H9 (cell line): ENCODE measurements around the gene BBX. TPM values are rescaled to one million over a fixed set of nuclear protein-coding genes. Genes with fewer than 3 reads are reported as not detected.

Source experiments
- DNase-seq: peaks from one replicate; pipeline ENCODE4 v3.0.0-alpha.2; 2017
- H2AFZ ChIP-seq: one replicate; pipeline ENCODE4 v1.6.1; 2013; ENCODE audit warnings: mild to moderate bottlenecking, low read length, control low read depth, moderate library complexity
- H2AK5ac ChIP-seq: 2 replicates; pipeline ENCODE4 v1.6.1; 2013; ENCODE audit warnings: low read length, control low read depth, mixed read lengths; ENCODE audit not compliant: insufficient read length
- H2BK120ac ChIP-seq: one replicate; pipeline ENCODE4 v1.6.1; 2013; ENCODE audit warnings: low read depth, mild to moderate bottlenecking, low read length, control low read depth, inconsistent platforms; ENCODE audit not compliant: poor library complexity, severe bottlenecking
- H2BK12ac ChIP-seq: 2 replicates; pipeline ENCODE4 v1.6.1; 2013; ENCODE audit warnings: low read length, control low read depth, mixed read lengths, low read depth; ENCODE audit not compliant: insufficient read length
- H2BK15ac ChIP-seq: 2 replicates; pipeline ENCODE4 v1.6.1; 2013; ENCODE audit warnings: low read depth, low read length, control low read depth
- H2BK20ac ChIP-seq: one replicate; pipeline ENCODE4 v1.6.1; 2013; ENCODE audit warnings: low read depth, mild to moderate bottlenecking, low read length, control low read depth, inconsistent platforms; ENCODE audit not compliant: poor library complexity, severe bottlenecking
- H2BK5ac ChIP-seq: 2 replicates; pipeline ENCODE4 v1.6.1; 2013; ENCODE audit warnings: low read length, control low read depth, mixed read lengths; ENCODE audit not compliant: insufficient read length
- H3K14ac ChIP-seq: 2 replicates; pipeline ENCODE4 v1.6.1; 2013; ENCODE audit warnings: low read length, control low read depth; ENCODE audit not compliant: insufficient read depth
- H3K18ac ChIP-seq: 2 replicates; pipeline ENCODE4 v1.6.1; 2013; ENCODE audit warnings: low read depth, mild to moderate bottlenecking, mixed read lengths, low read length, control low read depth; ENCODE audit not compliant: insufficient read length
- H3K23ac ChIP-seq: 2 replicates; pipeline ENCODE4 v1.6.1; 2013; ENCODE audit warnings: low read length, control low read depth, mixed read lengths, low read depth; ENCODE audit not compliant: insufficient read length
- H3K23me2 ChIP-seq: 2 replicates; pipeline ENCODE4 v1.6.1; 2013; ENCODE audit warnings: low read depth, mild to moderate bottlenecking, mixed read lengths, low read length, control low read depth; ENCODE audit not compliant: insufficient read length, poor library complexity, severe bottlenecking
- H3K27ac ChIP-seq: 2 replicates; pipeline ENCODE4 v1.5.1; 2013; ENCODE audit warnings: low read length, control low read depth, mixed read lengths, low read depth; ENCODE audit not compliant: insufficient read length
- H3K27me3 ChIP-seq: 2 replicates; pipeline ENCODE4 v1.6.1; 2013; ENCODE audit warnings: low read length, control low read depth, inconsistent platforms; ENCODE audit not compliant: insufficient read depth
- H3K4ac ChIP-seq: 2 replicates; pipeline ENCODE4 v1.6.1; 2013; ENCODE audit warnings: low read depth, mild to moderate bottlenecking, control low read depth, inconsistent platforms, low read length, moderate library complexity
- H3K4me1 ChIP-seq: 2 replicates; pipeline ENCODE4 v1.6.1; 2013; ENCODE audit warnings: low read length, control low read depth, inconsistent platforms; ENCODE audit not compliant: insufficient read depth
- H3K4me2 ChIP-seq: 2 replicates; pipeline ENCODE4 v1.6.1; 2013; ENCODE audit warnings: low read length, control low read depth, mixed read lengths; ENCODE audit not compliant: insufficient read length, insufficient read depth
- H3K56ac ChIP-seq: 2 replicates; pipeline ENCODE4 v1.6.1; 2013; ENCODE audit warnings: low read depth, mild to moderate bottlenecking, mixed read lengths, low read length, control low read depth; ENCODE audit not compliant: insufficient read length
- H3K79me1 ChIP-seq: 2 replicates; pipeline ENCODE4 v1.6.1; 2013; ENCODE audit warnings: low read depth, mild to moderate bottlenecking, moderate library complexity, low read length, control low read depth, inconsistent platforms; ENCODE audit not compliant: insufficient read depth, poor library complexity, severe bottlenecking
- H3K79me2 ChIP-seq: 2 replicates; pipeline ENCODE4 v1.6.1; 2013; ENCODE audit warnings: low read length, control low read depth, inconsistent platforms; ENCODE audit not compliant: insufficient read depth
- H3K9ac ChIP-seq: 2 replicates; pipeline ENCODE4 v1.6.1; 2013; ENCODE audit warnings: low read length, control low read depth, mixed read lengths; ENCODE audit not compliant: insufficient read length; ENCODE audit errors: extremely low read depth
- H3K9me3 ChIP-seq: one replicate; pipeline ENCODE4 v1.6.1; 2013; ENCODE audit warnings: low read depth, low read length, inconsistent platforms; ENCODE audit not compliant: control insufficient read depth
- H3T11ph ChIP-seq: one replicate; pipeline ENCODE4 v1.6.1; 2013; ENCODE audit warnings: mild to moderate bottlenecking, low read length, control low read depth, inconsistent platforms
- H4K20me1 ChIP-seq: one replicate; pipeline ENCODE4 v1.6.1; 2013; ENCODE audit not compliant: control insufficient read depth, insufficient read length, insufficient read depth
- H4K5ac ChIP-seq: 2 replicates; pipeline ENCODE4 v1.6.1; 2013; ENCODE audit warnings: low read depth, mild to moderate bottlenecking, mixed read lengths, low read length, control low read depth; ENCODE audit not compliant: insufficient read length
- H4K8ac ChIP-seq: replicated peaks from 2 replicates; pipeline ENCODE4 v1.6.1; 2013; ENCODE audit warnings: low read length, control low read depth, mixed read lengths, low read depth; ENCODE audit not compliant: insufficient read length
- H4K91ac ChIP-seq: 2 replicates; pipeline ENCODE4 v1.6.1; 2013; ENCODE audit warnings: low read depth, mild to moderate bottlenecking, moderate library complexity, mixed read lengths, low read length, control low read depth; ENCODE audit not compliant: insufficient read length
- H3K27ac Mint-ChIP-seq, 3 experiments: 2 replicates in 2 of 3; 3 replicates in 1 of 3; pipeline ENCODE4 v1.8.0; 2020 to 2021; ENCODE audit warnings: mixed read lengths in 3 of 3, mild to moderate bottlenecking in 1 of 3, moderate library complexity in 1 of 3
- H3K27me3 Mint-ChIP-seq: 2 replicates; pipeline ENCODE4 v1.8.0; 2021; ENCODE audit warnings: low read depth, mild to moderate bottlenecking, moderate library complexity, mixed read lengths
- H3K36me3 Mint-ChIP-seq, 3 experiments: 2 replicates in 2 of 3; 3 replicates in 1 of 3; pipeline ENCODE4 v1.8.0; 2020 to 2021; ENCODE audit warnings: low read depth in 3 of 3, mixed read lengths in 3 of 3; ENCODE audit not compliant: insufficient read depth in 1 of 3
- H3K4me1 Mint-ChIP-seq, 2 experiments: 2 replicates each; pipeline ENCODE4 v1.8.0; 2020; ENCODE audit warnings: mixed read lengths in 2 of 2
- H3K4me3 Mint-ChIP-seq, 2 experiments: 2 replicates in 1 of 2; 3 replicates in 1 of 2; pipeline ENCODE4 v1.8.0; 2020 to 2021; ENCODE audit warnings: mild to moderate bottlenecking in 2 of 2, mixed read lengths in 2 of 2, moderate library complexity in 1 of 2
- H3K9me3 Mint-ChIP-seq, 2 experiments: 2 replicates in 1 of 2; 3 replicates in 1 of 2; pipeline ENCODE4 v1.8.0; 2020; ENCODE audit warnings: mild to moderate bottlenecking in 2 of 2, mixed read lengths in 2 of 2, moderate library complexity in 1 of 2
- CTCF ChIP-seq: fragments of 200-600 bp; sonication (generic); conservative IDR thresholded peaks from 3 replicates; pipeline ENCODE4 v1.8.0; 2021; ENCODE audit warnings: antibody characterized with exemption, mild to moderate bottlenecking
- total RNA-seq: library from RNA; stranded (reverse); gene quantifications from 2 replicates; pipeline ENCODE4 v1.2.1, GENCODE V29; 2021

The BBX gene
- total RNA-seq, 1 experiment from 2014 or later, result 34.8 TPM

DNA sequence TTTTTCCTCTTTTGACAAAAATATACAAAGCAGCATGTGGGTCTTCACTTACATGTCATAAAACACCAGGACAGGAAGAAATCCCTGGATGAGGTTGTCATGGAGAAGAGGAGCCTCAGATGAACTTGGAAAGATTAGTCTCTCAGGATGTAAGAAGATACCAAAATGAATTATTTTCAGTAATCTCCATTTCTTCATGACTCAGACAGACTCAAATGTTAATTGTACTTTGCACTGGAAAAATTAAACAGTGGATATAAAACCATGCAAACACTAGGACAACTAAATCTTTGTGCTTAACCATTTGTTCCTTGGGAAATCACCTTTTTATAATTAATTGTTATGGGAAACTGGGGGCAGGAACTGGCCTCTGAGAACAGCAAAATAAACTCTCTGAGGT lies 331.1 kb downstream of the BBX start:
- H3K4me3 Mint-ChIP-seq, result no peak overlapping the region

More for the DNA sequence above, 331.1 kb downstream of the BBX start:
- no peak overlapping the region for H2AK5ac ChIP-seq
- no peaks in the 10 kb centered on the region for H3K79me2 ChIP-seq
- no peak overlapping the region for H2BK12ac ChIP-seq
- no peak overlapping the region for H3K23ac ChIP-seq
- no peak overlapping the region for H3T11ph ChIP-seq
- H4K91ac ChIP-seq, result no peak overlapping the region
- no peak overlapping the region for H2BK5ac ChIP-seq
- TF ChIP-seq CTCF, result no peak
- H3K36me3 Mint-ChIP-seq, result peaks cover 0 to 15% (median 0%) of the 10 kb centered on the region in 3 experiments; a peak in 2 of 7 replicates
- no peak for DNase-seq
- H3K79me1 ChIP-seq, result no peaks in the 10 kb centered on the region
- H3K27me3 ChIP-seq, result no peaks in the 10 kb centered on the region
- no peaks in the 10 kb centered on the region for H3K9me3 ChIP-seq
- H3K9me3 Mint-ChIP-seq, result peaks cover 4 to 8% of the 10 kb centered on the region in 2 experiments; a peak in 2 of 5 replicates
- no peak overlapping the region for H3K4me2 ChIP-seq
- no peak overlapping the region for H3K4ac ChIP-seq
- no peak overlapping the region for H2AFZ ChIP-seq
- H3K23me2 ChIP-seq, result no peaks in the 10 kb centered on the region
- no peak overlapping the region for H3K27ac ChIP-seq
- H3K4me1 Mint-ChIP-seq, result peaks cover 4 to 14% of the 10 kb centered on the region in 2 experiments; a peak in 2 of 4 replicates
- H2BK20ac ChIP-seq, result no peak overlapping the region
- no peak overlapping the region for H3K9ac ChIP-seq
- H3K27me3 Mint-ChIP-seq, result no peaks in the 10 kb centered on the region
- no peak overlapping the region for H4K8ac ChIP-seq
- no peak overlapping the region for H3K56ac ChIP-seq
- H4K5ac ChIP-seq, result no peak overlapping the region
- H3K27ac Mint-ChIP-seq, result no peak overlapping the region
- no peak overlapping the region for H3K18ac ChIP-seq
- no peak overlapping the region for H3K14ac ChIP-seq
- H3K4me1 ChIP-seq, result no peaks in the 10 kb centered on the region
- no peaks in the 10 kb centered on the region for H4K20me1 ChIP-seq
- no peak overlapping the region for H2BK15ac ChIP-seq
- no peak overlapping the region for H2BK120ac ChIP-seq
